ENCODE data around the gene PCMT1.

The PCMT1 gene

GRCh38 chr6:149855040-149855654 lies 105.6 kb downstream of the PCMT1 start:
- DNase-seq (ENCODE audit: low read depth), result no peak

GRCh38 chr6:149855741-149856140 lies 106.2 kb downstream of the PCMT1 start:
- DNase-seq (ENCODE audit: low read depth), result no peak

- no peak for DNase-seq (ENCODE audit: low read depth)
These were observed 106.9 kb downstream of the PCMT1 start for GRCh38 chr6:149856256-149856994.

GRCh38 chr6:149857541-149857940 lies 108.0 kb downstream of the PCMT1 start:
- no peak for DNase-seq (ENCODE audit: low read depth)

- no peak for DNase-seq (ENCODE audit: low read depth)
These were observed 109.8 kb downstream of the PCMT1 start for GRCh38 chr6:149859368-149859767.

GRCh38 chr6:149859938-149860337 lies 110.4 kb downstream of the PCMT1 start:
- no peak for DNase-seq (ENCODE audit: low read depth)

GRCh38 chr6:149860513-149860833 lies 110.9 kb downstream of the PCMT1 start:
- DNase-seq (ENCODE audit: low read depth), result no peak
